AG09319 (cell line): ENCODE measurements around the gene PRH2.

Source experiments
- DNase-seq: peaks from one replicate; pipeline ENCODE4 v3.0.0-alpha.2; 2010; ENCODE audit warnings: low read depth; ENCODE audit errors: extremely low read depth
- TF ChIP-seq, protein P1 (sequence below): IDR thresholded peaks from 2 replicates; pipeline ENCODE4 v1.5.1; 2011; ENCODE audit warnings: low read depth, mild to moderate bottlenecking, inconsistent platforms, low read length, moderate library complexity

PRH2 gene

GRCh38 chr12:10928746-10929286 lies at the start of gene PRH2:
PRH2 (plus strand) TSS chr12:10929236; CDS start chr12:10929274, 38 bp downstream.
- TF ChIP-seq, protein P1, sequence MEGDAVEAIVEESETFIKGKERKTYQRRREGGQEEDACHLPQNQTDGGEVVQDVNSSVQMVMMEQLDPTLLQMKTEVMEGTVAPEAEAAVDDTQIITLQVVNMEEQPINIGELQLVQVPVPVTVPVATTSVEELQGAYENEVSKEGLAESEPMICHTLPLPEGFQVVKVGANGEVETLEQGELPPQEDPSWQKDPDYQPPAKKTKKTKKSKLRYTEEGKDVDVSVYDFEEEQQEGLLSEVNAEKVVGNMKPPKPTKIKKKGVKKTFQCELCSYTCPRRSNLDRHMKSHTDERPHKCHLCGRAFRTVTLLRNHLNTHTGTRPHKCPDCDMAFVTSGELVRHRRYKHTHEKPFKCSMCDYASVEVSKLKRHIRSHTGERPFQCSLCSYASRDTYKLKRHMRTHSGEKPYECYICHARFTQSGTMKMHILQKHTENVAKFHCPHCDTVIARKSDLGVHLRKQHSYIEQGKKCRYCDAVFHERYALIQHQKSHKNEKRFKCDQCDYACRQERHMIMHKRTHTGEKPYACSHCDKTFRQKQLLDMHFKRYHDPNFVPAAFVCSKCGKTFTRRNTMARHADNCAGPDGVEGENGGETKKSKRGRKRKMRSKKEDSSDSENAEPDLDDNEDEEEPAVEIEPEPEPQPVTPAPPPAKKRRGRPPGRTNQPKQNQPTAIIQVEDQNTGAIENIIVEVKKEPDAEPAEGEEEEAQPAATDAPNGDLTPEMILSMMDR = no peak
- no peak for DNase-seq

GRCh38 chr12:10884086-10884725 lies 44.8 kb upstream of the PRH2 start, which contains the start of gene PRH1:
PRH1 (minus strand) TSS chr12:10884255; CDS start chr12:10884217, 38 bp downstream.
- no peak for DNase-seq
- TF ChIP-seq, protein P1 = no peak

DNA sequence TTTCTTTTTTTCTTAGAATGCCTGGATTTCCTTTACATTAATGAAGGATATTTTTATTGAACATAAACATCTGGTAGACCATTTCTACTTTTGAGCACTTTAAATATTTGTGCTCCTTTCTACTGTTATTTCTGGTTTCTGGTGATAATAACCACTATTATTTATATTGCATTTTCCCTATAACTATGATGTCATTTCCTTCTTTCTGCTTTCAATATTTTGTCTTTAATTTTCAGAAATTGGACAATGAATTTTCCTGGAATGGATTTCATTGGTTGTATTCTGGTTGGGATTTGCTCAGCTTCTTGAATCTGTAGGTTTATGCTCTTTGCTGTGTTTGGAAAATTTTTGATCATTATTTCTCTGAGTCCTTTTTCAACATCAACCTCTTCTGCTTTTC lies 39.8 kb upstream of the PRH2 start:
- TF ChIP-seq, protein P1 = no peak
- DNase-seq = no peak

DNA sequence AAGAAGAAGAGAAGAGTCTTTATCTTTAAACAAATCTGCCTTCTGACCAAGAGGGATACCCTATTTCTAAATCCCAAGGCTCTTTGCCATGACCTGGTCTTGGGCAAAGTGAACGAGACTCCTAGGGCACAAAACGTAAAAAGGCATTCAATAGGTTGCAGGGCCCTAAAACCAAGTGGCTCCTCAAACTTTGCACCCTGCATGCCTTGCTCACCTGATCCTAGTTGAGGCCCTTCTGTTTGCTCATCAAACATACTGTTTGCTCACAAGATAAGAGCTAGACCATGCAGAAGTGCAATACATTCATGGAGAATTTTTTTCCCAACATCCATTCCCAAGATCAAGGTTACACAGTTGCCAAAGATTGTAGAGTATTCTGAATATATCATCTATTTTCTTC lies 37.1 kb upstream of the PRH2 start:
- TF ChIP-seq, protein P1 = no peak
- no peak for DNase-seq

- DNase-seq = no peak
- TF ChIP-seq, protein P1 = no peak
Observed at GRCh38 chr12:10896854-10897253, 32.2 kb upstream of the PRH2 start.

DNA sequence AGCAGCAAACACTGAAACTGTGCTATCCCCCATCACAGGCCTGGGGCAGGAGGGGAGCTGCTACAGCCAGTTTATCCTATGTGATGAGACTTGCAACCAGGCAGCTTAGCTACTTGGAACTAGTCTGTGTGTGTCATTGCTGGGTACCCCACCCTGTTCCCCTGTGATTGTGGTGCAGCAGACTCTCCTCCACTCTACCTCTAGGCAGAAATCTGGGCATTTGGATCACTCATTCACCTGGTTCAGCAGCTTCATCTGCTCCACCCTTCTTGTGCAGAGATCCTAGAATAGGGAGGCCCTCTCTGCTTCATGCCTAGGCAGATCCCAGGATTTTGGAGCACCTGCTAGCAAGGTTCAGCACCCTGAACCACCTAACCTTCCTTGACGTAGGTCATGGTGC lies 28.5 kb upstream of the PRH2 start:
- TF ChIP-seq, protein P1 = no peak
- no peak for DNase-seq

DNA sequence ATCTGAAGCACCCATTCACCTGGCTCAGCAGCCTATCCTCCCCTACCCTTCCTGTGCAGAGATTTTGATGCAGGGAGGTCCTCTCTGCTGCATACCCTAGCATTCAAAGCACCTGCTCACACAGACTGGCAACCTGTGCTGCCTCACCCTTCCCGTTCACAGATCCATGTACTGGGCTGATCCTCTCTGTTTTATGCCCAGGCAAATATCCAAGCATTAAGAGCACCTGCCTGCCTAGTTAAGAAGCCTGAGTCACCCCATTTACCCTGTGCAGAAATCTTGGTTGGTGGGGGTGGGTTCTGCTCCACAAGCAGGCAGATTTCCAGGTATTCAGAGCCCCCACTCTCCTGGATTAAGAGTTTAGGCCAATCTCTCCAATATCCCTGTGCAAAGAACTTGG lies 28.1 kb upstream of the PRH2 start:
- TF ChIP-seq, protein P1 = no peak
- no peak for DNase-seq
